GM06990 (cell line): ENCODE results near the gene ZNF239.
"Not testable (repeated sequence)": the region's sequence is repeated elsewhere in the genome, so short reads cannot be mapped to it uniquely, and the experiment has no call there.

ENCODE experiments used
- DNase-seq: peaks from one replicate; pipeline ENCODE4 v3.0.0-alpha.2; 2011; ENCODE audit not compliant: insufficient read length; ENCODE audit errors: extremely low read depth
- H3K27me3 ChIP-seq: replicated peaks from 2 replicates; pipeline ENCODE4 v1.6.0; 2011; ENCODE audit warnings: low read length; ENCODE audit not compliant: control insufficient read depth, insufficient read depth
- H3K36me3 ChIP-seq: 2 replicates; pipeline ENCODE4 v1.5.1; 2011; ENCODE audit warnings: low read length; ENCODE audit not compliant: control insufficient read depth, insufficient read depth
- H3K4me3 ChIP-seq: replicated peaks from 2 replicates; pipeline ENCODE4 v1.5.1; 2011; ENCODE audit warnings: low read depth, mild to moderate bottlenecking, control low read depth, low read length
- TF ChIP-seq, protein P1 (sequence below): IDR thresholded peaks from 2 replicates; pipeline ENCODE4 v1.5.1; 2011; ENCODE audit warnings: low read length, control low read depth, mild to moderate bottlenecking, inconsistent platforms; ENCODE audit not compliant: insufficient read depth, poor library complexity, severe bottlenecking

The ZNF239 gene

DNA sequence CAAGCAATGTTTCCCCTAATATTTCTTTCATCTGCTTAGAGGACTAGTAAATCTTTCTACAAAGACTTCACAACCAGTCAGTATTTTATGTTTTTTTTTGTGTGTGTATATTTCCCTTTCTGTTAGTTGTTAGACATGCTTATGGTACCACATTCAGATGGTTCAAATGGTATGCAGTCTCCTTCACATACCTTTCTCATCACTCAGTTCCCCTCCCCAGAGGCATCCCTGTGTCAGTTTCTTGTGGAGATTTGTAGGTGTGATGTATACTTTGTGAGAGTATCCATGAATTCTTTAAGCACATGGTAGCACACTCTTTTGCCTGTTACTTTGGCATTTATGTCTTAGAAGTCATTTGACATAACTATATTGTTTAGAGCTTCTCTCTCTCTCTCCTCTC is 36.2 kb upstream of the ZNF239 start:
- Histone ChIP-seq H3K27me3 (no peaks in the 10 kb centered on the region), H3K36me3 (no peaks in the 10 kb centered on the region; the same call in none of the 2 replicates), H3K4me3 (no peak overlapping the region)
- DNase-seq, result no peak
- TF ChIP-seq, protein P1, sequence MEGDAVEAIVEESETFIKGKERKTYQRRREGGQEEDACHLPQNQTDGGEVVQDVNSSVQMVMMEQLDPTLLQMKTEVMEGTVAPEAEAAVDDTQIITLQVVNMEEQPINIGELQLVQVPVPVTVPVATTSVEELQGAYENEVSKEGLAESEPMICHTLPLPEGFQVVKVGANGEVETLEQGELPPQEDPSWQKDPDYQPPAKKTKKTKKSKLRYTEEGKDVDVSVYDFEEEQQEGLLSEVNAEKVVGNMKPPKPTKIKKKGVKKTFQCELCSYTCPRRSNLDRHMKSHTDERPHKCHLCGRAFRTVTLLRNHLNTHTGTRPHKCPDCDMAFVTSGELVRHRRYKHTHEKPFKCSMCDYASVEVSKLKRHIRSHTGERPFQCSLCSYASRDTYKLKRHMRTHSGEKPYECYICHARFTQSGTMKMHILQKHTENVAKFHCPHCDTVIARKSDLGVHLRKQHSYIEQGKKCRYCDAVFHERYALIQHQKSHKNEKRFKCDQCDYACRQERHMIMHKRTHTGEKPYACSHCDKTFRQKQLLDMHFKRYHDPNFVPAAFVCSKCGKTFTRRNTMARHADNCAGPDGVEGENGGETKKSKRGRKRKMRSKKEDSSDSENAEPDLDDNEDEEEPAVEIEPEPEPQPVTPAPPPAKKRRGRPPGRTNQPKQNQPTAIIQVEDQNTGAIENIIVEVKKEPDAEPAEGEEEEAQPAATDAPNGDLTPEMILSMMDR, result no peak

DNA sequence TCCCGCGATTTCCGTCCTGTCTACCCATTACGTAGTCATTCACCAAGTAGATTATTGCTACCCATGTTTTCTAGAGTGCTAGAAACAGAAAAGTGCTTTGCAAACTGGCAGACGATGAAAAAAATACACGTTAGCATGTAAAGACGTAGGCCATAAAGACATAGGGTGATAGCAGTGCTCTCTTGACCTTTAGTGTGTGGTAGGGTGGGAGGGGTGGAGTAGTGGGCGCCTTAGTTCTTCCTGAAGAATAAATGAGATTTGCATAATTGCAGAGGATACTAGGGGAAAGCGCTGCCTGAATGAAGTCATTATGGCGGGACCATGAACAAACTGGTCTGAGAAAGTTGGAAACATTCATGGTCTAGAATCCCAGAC is 32.8 kb upstream of the ZNF239 start:
- DNase-seq, result no peak
- Histone ChIP-seq H3K4me3 (peak overlapping the region; percentile 88), H3K36me3 (no peaks in the 10 kb centered on the region; the same call in none of the 2 replicates), H3K27me3 (no peaks in the 10 kb centered on the region)
- TF ChIP-seq, protein P1, result no peak

DNA sequence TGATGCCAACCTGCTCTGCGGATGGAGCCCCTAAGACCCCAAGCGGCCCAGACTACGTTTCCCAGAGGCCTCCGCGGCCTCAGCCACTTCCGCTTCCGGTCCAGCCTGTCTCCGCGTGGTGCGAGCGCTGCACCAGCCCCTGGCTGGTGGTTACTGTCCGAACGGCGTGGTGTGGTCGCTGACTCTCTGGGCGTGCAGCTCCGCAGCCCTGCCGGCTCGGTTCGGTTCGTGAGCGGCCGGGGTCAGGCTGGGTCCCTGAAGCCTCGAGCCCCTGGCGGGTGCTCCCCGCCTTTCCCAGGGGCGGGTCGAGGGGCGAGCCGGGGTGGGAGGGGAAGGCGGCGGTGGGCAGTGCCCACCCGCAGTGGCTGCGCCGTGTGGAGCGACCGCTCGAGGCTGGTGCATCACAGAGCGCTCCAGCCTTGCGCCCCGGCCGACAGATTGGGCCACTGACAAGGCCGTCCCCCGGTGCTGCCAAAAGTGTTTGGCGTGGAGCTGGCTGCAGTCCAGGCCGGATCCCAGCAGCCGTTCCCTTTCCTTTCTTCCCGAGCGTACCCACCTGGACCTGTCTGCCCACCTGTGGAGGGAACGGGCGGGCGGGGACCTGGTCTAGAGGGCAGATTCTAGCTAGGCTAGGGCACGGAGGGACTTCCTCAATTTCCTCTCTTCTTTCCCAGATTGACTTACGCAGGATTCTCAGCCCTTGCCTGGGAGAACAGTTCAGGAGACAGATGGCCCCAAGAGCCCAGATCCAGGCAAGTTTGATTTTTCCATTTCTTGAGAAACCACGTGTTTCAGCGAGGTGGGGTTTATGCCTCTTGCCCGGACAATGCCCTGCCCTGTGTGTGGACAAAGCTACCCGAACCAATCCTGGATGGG is 32.1 kb upstream of the ZNF239 start, which contains the start of gene ZNF485:
ZNF485 (plus strand) TSS at position 116 of the 876 bp plus-strand sequence; CDS start at position 729, 613 bp downstream.
- peak; percentile 74 for DNase-seq
- Histone ChIP-seq H3K4me3 (peak within 1 kb of the TSS; percentile 88), H3K27me3 (no peaks in the 10 kb centered on the region), H3K36me3 (no peaks in the 10 kb centered on the region; the same call in none of the 2 replicates)
- TF ChIP-seq, protein P1, result no peak

DNA sequence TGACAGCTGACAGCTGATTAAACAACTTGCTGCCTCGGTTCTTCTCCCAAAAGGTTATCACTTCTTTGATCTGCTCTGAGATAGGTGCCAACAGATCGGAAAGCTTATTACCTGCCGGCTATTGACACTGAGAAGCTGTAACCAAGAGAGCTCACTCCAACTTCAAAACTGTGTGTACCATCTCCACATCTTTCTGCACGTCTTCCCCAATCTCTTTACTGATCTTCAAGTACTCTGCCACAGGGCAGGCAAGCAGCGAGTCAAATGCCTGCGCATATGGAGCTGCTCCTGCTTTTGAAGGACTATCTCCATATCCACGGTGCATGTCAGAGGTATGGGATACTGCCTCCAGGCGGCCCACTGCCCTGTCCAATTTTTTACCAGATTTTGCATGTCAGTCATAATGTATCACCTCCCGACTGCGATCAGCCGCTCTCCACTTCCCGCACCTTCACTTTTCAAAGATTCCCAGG is 31.5 kb upstream of the ZNF239 start:
- Histone ChIP-seq H3K4me3 (peak overlapping the region; percentile 88), H3K36me3 (no peaks in the 10 kb centered on the region; the same call in none of the 2 replicates), H3K27me3 (no peaks in the 10 kb centered on the region)
- TF ChIP-seq, protein P1, result no peak
- no peak for DNase-seq

DNA sequence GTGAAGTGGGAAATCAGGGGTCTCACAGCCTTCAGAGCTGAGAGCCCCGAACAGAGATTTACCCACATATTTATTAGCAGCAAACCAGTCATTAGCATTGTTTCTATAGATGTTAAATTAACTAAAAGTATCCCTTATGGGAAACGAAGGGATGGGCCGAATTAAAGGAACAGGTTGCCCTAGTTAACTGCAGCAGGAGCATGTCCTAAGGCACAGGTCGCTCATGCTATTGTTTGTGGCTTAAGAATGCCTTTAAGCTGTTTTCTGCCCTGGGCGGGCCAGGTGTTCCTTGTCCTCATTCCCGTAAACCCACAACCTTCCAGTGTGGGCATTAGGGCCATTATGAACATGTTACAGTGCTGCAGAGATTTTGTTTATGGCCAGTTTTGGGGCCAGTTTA is 27.2 kb upstream of the ZNF239 start:
- not testable (repeated sequence) for H3K36me3 ChIP-seq, DNase-seq, H3K4me3 ChIP-seq, H3K27me3 ChIP-seq

DNA sequence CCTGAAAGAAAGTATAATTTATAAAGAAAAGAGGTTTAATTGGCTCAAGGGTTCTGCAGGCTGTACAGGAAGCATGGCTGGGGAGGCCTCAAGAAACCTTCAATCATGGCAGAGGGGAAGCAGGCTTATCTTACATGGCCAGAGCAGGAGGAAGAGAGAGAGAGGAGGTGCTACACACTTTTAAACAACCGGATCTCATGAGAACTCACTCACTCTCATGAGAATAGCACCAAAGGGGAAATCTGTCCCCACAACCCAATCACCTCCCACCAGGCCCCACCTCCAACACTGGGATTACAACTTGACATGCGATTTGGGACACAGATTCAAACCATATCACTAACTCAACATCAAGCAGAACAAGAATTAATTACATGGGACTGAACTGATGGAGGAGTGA is 24.9 kb upstream of the ZNF239 start:
- Histone ChIP-seq H3K4me3 (no peak overlapping the region), H3K36me3 (no peaks in the 10 kb centered on the region), H3K27me3 (no peaks in the 10 kb centered on the region)
- no peak for DNase-seq
- TF ChIP-seq, protein P1, result no peak
